HG02571 (cell line): ENCODE results near the gene DHX35.

Experiments used
- ATAC-seq: cut with Tn5 transposase; IDR thresholded peaks from one replicate; pipeline ENCODE4 v1.9.1; 2021; ENCODE audit warnings: mild to moderate bottlenecking, moderate library complexity; ENCODE audit not compliant: unreplicated experiment

The DHX35 gene

DNA sequence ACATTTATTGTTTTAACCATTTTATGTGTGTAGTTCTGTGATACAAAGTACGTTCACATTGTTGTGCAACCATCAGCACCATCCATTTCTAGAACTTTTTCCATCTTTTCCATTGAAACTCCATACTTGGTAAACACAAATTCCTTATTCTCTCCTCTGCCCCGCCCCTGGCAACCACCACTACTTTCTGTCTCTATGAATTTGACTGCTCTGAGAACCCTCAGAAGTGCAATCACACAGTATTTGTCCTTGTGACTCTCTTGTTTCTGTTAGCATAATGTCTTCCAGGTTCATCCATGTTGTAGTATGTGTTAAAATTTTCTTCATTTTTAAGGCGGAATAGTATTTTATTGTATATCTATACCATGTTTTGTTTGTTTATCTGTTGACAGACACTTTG lies 56.9 kb downstream of the DHX35 start:
- no peak for ATAC-seq

DNA sequence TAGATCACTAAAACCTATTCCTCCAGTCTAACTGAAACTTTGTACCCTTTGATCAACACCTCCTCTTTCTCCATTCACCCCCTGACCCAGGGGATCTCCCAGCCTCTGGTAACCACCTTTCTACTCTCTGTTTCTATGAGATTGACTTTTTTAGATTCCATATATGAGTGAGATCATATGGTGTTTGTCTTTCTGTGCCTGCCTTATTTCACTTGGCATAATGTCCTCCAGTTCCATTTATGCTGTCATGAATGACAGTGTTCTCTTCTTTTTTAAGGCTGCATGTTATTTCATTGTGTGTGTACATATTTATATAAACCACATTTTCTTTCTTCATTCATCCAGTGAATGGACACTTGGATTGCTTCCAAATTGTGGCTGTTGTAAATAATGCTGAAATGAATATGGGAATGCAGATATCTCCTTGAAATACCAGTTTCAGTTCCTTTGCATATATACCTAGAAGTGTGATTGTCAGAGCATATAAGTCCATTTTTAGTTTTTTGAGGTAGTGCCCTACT lies 57.7 kb downstream of the DHX35 start:
- ATAC-seq = peak; percentile 81

DNA sequence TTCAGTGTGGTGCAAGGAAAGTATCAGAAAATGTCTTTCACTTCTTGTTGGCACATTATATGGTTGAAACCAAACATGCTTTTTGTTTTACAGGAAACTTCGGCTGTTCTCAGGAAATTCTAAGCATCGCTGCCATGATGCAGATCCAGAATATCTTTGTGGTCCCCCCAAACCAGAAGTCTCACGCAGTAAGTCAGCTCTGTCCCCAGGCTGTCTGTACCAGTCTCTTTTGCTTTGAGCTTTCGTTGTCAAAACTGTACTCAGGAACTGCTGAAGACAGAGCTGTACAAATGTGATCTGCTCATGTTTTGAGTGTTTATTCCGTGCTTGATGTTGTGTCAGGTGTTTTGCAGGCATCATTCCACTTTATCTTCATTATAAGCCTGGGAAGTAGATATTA lies 59.6 kb downstream of the DHX35 start:
- ATAC-seq = no peak

DNA sequence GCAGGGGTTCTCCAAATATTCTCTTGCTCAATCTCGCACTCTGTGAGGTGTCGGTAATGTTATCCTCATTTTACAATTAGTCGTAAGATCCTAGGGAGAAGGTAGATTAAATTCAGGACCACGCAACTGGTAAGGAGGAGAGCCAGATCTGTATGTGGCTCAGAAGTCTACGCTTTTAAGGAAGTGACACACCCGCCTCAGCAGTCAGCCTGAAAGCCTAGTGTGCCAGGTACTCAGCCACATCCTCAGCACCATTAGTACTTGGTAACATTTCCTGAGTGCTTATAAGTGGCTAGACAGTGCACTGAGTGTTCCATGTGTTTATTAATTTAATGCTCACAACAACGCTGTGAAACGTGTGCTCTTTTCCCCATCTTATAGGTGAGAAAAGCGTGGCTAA lies 63.7 kb downstream of the DHX35 start:
- ATAC-seq = no peak

DNA sequence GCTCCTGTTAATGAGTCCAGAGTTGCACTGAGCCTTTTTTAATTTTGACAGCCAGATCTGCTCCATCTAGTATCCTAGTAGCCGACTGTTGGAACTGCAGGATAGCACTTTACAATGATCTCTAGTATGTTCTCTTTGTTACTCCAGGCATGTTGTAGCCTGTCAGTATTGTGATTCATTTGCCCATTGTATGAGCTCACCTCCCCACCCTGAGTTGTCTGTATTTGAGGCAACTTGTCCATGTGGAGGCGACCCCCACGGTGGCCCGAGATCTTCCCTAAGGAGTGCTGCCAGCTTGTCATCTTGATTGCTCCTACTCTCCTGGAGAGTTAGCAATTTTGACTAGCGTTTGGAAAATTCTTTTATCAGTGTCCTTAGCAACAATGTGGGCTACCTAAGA lies 67.2 kb downstream of the DHX35 start:
- ATAC-seq = no peak

DNA sequence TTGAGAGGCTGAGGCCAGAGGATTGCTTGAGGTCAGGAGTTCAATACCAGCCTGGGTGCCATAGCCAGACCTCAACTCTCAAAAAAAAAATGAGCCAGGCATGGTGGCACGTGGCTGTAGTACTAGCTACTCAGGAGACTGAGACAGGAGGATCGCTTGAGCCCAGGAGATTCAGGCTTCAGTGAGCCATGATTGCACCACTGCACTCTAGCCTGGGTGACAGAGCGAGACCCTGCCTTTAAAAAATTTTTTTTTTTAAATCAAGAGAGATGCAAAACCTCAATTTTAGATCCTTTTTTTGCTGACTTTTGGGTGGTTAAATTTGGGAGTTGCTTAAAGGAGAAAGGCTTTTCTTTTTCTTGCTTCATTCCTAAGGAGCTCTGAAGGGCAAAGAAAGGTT lies 70.9 kb downstream of the DHX35 start:
- no peak for ATAC-seq

DNA sequence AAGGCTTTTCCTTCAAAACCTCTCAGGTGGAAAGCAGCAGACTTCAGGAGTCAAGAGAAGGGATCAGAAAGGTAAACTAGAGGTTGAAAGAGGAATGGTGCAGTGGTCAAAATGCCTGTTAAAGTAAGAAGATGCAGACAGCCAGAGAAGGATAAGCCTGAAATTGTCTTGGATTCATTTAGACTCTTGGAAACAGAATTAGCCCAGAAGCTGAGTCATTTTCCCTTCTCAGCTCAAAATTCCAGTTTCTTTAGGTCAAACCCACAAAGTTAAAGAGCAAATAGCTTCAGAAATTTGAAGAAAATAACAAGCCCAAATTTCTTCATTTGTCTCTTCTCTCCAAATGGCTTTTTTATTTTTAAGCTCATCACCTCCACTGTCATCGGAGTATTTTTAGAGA lies 73.9 kb downstream of the DHX35 start:
- ATAC-seq = no peak

DNA sequence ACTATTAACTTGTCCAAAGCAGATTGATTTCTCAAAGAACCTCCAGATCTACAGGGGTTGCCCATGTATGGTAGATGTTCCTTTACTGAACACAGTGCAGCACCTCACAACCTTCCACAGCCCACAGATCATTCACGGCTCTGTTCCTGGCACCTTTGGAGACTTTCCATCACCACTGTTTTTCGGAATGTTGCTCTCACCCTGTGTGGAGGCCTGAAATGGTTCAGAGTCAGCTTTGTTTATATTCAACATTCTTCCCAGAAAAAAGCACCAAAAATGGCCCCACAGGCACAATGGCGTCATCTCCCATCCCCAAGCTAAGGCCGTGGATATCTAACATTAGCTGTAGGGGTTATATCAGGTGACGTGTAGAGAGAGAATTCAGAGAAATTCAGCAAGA lies 74.7 kb downstream of the DHX35 start:
- ATAC-seq = no peak

DNA sequence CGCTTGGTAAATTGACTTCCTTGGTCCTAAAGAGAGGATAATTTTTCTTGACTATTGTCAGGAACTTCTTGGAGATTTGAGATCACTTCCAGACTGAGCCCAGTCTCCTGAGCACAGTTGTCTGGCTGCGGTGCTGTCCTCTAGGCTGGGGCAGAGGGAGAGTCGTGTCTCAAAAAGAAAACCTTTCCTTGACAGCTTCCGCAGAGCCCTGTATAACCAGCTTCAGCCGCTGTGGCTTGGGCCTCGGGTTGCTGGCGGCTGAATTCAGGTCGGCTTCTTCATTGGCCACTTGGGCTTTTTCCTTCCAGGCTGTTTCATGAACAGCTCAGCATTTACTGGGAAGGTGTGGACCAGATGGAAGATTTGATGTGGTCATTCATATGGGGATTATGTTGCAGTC lies 75.9 kb downstream of the DHX35 start:
- no peak for ATAC-seq

DNA sequence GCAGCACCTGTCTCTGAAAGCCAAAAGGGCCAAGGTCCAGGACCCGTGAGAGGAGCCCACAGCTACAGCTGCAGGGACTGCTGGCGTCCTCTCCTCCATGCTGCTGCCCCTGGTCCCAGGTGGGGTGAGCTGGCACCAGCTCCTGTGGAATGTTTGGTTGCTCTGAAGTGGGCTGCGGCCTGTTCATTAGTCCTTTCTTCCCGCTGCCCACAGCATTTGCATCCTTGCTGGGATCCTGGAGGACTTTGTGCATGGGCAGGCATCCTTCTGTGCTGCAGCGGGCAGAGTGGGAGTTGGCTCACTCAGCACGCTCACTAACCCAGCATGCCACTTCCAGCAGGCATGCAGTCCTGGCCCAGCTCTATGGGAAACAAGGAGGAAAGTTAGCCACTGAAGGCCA lies 76.4 kb downstream of the DHX35 start:
- no peak for ATAC-seq

DNA sequence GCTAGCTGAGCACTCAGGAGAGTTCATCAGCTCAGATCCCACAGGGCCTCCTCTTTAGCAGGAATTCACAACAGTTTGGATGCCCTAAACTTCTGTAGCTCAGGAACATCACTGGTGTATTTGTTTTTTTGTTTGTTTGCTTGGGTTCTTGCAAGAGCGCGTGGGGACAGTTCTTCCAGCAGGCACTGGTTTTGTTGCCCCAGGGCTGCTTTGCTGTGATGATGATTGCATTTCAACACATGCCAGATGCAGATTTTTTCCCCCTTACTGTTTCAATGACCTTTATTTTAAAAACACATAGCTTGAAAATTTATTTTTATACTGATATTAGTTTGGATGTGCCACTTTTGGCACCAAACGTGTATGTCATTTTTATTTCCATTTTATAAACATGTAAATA lies 77.1 kb downstream of the DHX35 start:
- ATAC-seq = no peak

DNA sequence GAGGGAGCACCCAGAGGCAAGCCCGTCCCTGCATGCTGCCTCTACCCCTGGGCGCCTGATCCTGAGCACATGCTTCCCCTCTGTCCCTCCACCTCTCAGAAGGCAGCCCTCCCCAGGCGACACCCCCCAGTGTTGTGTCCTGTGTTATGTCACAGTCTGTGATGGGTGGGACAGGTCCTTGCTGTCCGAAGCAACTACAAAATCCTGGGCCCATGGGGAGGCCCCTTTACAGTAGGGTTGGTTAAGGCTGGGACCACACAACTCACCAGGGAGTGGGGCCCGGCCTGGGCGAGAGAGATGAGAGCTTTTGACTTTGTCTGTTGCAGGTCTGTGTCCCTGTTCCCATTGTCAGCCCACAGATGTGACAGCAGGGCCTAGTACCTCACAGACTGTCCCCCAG lies 78.0 kb downstream of the DHX35 start:
- no peak for ATAC-seq

DNA sequence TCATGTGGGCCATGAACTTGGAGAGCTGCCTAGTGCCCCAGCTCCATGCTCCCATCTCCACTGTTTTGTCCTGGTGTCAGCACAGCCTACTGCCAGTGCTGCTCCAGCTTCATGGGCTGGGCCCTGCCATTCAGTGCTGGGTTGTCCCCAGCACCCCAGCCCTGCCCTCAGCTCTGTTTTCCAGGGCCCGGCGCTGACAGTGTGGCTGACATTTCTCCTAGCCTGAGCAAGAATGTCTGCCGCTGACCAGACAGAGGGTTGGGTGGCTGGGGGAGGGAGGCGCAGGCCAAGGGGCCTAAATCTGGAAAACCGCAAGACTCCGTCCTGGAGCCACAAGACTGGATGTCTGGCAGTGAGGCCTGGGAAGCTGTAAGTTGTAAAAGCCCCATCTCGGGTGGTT lies 78.9 kb downstream of the DHX35 start:
- ATAC-seq = no peak

DNA sequence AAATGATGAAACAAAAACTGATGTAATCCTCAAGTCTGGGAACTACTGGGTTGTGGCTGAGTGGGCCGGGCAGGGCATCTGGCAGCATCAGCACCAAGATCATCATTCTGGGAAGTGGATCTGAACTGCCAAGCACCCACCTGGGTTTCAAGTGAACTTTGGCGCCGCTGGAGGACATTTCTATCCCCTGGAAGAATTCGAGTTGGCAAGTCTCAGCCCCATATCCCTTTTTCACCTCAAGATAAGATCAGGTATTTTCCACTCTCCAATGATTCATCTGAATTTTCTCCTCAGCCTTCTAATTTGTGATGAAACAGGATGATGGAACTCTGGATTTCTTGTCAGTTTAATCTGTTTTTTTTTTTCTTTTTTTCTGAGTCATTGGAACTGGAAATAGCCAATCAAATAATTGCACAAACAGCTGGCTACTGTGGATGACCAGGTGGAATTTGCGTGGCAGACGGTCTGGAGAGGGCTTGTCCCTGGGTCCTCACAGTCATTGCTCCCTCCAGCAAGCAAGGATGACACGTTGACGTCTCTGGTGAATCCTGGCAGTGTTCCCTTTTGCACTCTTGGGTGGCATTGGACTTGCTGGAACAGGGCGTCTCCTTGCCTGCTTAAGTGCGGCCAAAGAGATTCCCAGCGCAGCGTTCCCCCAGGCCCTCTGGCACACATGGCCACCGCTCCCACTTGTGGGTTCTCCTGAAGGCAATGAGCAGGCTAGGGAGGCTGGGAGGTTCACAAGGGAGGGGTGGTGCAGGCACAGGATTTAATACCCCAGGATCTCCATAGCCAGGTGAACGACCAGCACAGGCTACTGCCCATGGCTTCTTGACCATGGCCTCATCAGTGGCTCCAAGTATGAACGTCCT lies 80.4 kb downstream of the DHX35 start:
- no peak for ATAC-seq

DNA sequence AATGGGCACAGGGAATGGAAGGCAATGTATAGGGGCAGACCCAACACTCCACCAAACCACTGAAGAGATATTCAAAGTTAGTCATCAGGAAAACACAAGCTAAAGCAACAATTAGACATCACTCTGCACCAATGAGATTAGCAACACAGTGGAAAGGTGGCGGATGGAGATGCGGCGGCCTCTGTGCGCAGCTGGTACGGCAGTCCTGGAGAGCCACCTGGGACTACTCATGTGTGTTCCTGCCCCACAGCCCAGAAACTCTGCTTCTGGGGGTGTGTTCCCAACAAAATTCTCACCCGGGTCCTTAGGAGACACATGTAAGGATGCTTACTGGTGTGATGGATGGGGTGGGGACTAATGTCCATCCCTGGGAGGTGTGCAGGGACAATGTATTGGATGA lies 82.4 kb downstream of the DHX35 start:
- ATAC-seq = no peak

DNA sequence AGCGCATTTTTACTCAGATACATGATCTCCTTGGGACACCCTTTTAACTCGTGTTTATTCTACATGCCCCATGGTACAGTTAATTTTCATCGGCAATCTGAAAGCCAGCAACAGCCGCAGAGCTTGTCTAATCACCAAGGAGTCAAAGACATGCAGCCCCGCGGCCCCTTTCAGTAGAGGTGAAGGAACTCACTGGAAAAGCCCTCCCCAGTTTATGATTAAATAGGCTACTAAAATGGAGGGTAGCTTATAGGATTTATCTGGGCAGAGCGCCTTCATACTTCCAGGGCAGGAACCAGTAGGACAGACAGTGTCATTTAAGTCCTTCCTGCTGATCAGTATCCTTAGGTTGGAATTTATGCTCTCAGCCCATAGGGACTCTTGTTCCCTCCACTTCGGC lies 83.5 kb downstream of the DHX35 start:
- no peak for ATAC-seq

DNA sequence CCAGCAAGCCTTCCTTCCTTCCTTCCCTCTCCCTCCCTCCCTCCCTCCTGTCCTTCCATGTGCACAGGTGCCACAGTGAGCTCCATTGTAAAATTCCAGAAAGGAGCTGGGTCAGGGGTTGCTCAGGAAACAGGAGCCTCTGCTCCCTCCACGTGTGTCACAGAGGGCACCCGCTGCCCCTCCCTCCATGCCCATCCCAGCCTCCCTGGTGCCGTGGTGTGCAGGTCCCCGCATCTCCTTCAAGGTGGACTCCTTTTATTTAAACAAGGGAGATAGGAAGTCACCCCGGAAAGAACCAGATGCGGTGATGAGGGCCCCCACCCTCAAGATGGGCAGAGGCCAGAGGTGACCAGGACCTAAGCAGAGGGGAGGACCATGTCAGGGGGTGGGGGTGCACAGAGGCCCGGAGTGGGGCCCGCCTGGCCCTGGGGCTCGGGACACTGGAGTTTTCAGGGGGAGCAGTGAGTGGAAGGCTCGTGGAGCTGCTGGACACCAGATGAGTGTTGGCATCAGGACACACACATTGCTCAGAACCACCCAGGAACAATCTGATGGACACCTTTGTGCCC lies 85.4 kb downstream of the DHX35 start:
- no peak for ATAC-seq

DNA sequence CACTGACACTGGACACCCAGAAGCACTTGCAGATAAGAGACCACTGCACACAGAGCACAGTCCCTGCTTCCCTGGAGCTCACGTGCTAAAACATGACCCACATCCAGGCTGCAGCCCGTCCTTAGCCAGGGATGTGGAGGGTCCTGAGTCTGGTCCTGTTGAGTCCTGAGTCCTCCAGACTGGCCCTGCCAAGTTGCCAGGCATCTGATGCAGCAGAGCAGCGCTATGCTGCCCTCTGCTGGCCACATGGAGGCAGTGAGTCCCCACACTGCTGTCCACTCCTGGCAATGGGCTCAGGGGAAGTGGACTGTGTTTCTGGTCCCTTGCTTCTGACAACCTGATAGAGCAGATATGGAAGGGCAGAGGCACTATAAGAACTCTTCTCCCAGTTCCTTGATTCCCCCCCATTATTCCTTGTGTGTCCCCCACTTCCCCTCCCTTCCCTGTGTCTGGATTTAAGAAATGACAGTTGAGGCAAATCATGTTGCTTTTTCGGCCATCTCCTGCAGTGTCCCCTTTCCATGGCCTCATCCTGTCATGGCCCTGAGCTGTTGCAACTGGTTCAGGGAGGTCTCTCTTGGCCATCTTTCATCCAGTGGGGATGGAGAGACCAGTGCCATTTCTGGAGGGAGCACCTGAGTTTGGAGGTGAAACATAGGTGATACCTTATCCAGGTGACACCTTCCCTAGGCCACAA lies 86.0 kb downstream of the DHX35 start:
- ATAC-seq = peak; percentile 64

DNA sequence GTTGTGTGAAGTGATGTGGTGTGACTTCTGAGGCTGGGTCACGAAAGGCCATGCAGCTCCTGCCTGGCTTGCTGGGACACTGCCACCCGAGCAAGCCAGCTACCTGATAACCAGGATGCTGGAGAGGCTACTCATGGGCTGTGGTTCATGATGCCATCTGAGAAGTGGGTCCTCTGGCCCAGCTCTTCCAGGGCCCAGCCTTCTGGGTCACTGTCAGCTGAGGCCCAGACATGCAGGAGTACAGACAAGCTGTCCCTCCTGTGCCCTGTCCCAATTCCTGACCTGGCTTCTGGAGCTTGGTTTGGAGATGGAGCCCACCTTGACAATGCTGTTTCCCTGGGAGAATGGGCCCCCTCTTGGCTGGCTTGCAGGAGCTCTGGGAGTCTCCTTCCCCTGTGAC lies 87.0 kb downstream of the DHX35 start:
- ATAC-seq = no peak

DNA sequence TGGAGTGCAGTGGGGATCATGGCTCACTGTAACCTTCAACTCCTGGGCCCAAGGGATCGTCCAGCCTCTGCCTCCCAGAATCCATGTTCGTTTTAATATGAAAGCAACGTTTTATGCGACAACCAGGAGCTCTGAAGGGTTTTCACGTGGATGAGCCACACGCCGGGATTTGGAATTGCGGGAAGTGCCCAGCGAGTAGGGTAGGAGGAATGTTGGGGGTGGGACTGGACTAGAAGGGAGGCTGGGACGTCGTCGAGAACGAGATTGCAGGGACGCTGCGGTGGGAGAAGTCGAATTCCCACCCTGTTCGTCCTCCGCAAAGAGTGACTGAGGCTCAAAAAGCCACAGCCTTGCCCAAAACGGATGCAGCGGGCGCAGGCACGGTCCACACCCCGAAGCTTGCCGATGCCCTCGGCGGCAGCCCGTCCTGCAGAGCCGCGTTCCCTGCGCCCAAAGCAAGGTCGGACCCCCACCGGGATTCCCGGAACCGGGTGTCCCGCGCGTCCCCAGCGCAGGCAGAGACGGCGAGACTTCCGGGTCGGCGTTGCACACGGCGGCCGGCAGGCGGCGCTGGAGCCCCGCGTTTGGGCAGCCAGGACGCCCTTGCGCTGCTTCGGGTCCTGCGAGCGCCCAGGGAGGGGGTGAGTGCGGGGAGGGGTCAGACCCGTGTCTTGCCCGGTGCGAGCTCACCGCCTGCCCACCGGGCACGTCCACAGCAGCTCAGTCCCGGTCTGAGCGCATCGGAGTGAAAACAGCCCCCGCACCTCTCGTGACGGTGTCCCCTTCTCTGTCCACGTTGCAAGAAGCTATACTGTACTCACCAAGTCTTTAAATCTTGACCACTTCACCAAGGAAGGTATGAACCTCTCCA lies 87.8 kb downstream of the DHX35 start:
- peak; percentile 80 for ATAC-seq

DNA sequence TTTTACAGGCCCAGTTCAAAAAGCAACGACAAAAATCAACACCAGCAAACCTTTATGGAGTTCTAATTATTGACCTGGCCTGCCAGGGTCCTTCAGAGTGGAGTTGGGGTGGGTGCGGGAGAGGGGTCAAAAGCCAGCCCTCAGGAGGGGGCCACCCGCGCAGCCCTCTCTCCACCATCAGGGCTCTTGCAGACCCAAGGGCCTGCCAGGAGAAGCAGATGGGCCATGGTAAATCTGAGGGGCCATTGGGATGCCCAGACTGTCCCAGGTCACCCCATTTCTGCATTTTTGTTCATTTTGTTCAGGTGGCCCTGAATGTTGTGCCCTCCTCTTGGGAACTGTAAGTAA lies 88.4 kb downstream of the DHX35 start:
- no peak for ATAC-seq
